Fibroblast of lung (primary cell): ENCODE data around the gene NAB1.

Source experiments
- CTCF ChIP-seq, 2 donors: IDR thresholded peaks in 1 of 2; conservative IDR thresholded peaks in 1 of 2; 1 replicate in 1 of 2; 2 replicates in 1 of 2; pipeline ENCODE4 v1.5.1; 2011 to 2012; ENCODE audit warnings: low read length in 2 of 2, control low read depth in 1 of 2, inconsistent platforms in 1 of 2, low read depth in 1 of 2, mild to moderate bottlenecking in 1 of 2
- EZH2 ChIP-seq: IDR thresholded peaks from 2 replicates; pipeline ENCODE4 v1.5.1; 2012; ENCODE audit warnings: low read length, control low read depth, mild to moderate bottlenecking; ENCODE audit errors: missing control alignments

GRCh38 chr2:190607014-190607597 lies 41.8 kb upstream of the NAB1 start:
- TF ChIP-seq CTCF (conservative IDR thresholded peaks at IDR 0.05 in 1 of 2, IDR thresholded peaks at IDR 0.05 in 1 of 2; ENCODE audit: low read depth in 1 of 2, low read length in 2 of 2) (no peak), EZH2 (no peak)
